Measurements from ENCODE around the gene CHIT1.

The CHIT1 gene

GRCh38 chr1:203215573-203215972 is 13.9 kb downstream of the CHIT1 start:
- DNase-seq, result no peak

- DNase-seq, result no peak
Observed at GRCh38 chr1:203214871-203215270, 14.6 kb downstream of the CHIT1 start.

- no peak for DNase-seq
Observed at GRCh38 chr1:203213126-203213525, 16.3 kb downstream of the CHIT1 start.

GRCh38 chr1:203211812-203212211 is 17.7 kb downstream of the CHIT1 start:
- no peak for DNase-seq

- DNase-seq, result no peak
Observed at GRCh38 chr1:203210988-203211387, 18.5 kb downstream of the CHIT1 start.

GRCh38 chr1:203210350-203210749 is 19.1 kb downstream of the CHIT1 start:
- no peak for DNase-seq

GRCh38 chr1:203208181-203208580 is 21.3 kb downstream of the CHIT1 start:
- DNase-seq, result no peak

- no peak for DNase-seq
Observed at GRCh38 chr1:203207751-203208150, 21.7 kb downstream of the CHIT1 start.

GRCh38 chr1:203206129-203206687 is 23.3 kb downstream of the CHIT1 start:
- DNase-seq, result no peak

- no peak for DNase-seq
Observed at GRCh38 chr1:203204756-203205155, 24.7 kb downstream of the CHIT1 start.

GRCh38 chr1:203202431-203203245 is 26.8 kb downstream of the CHIT1 start:
- DNase-seq, result no peak

GRCh38 chr1:203201516-203202205 is 27.8 kb downstream of the CHIT1 start:
- DNase-seq, result no peak

- DNase-seq, result no peak
Observed at GRCh38 chr1:203200916-203201315, 28.6 kb downstream of the CHIT1 start.

- no peak for DNase-seq
Observed at GRCh38 chr1:203199816-203200571, 29.5 kb downstream of the CHIT1 start.

GRCh38 chr1:203199481-203199815 is 30.0 kb downstream of the CHIT1 start:
- no peak for DNase-seq

- DNase-seq, result no peak
Observed at GRCh38 chr1:203199002-203199401, 30.5 kb downstream of the CHIT1 start.

GRCh38 chr1:203197625-203198024 is 31.8 kb downstream of the CHIT1 start:
- no peak for DNase-seq

- no peak for DNase-seq
Observed at GRCh38 chr1:203196371-203196770, 33.1 kb downstream of the CHIT1 start.

GRCh38 chr1:203190949-203191348 is 38.5 kb downstream of the CHIT1 start:
- DNase-seq, result no peak

GRCh38 chr1:203189951-203190352 is 39.5 kb downstream of the CHIT1 start:
- no peak for DNase-seq

GRCh38 chr1:203188686-203189232 is 40.7 kb downstream of the CHIT1 start:
- DNase-seq, result no peak

GRCh38 chr1:203187689-203188264 is 41.7 kb downstream of the CHIT1 start:
- no peak for DNase-seq

GRCh38 chr1:203187304-203187685 is 42.2 kb downstream of the CHIT1 start:
- DNase-seq, result no peak
